ACC112 (cell line): ENCODE data around the gene KRTAP5-6.
"Not testable (repeated sequence)": the region's sequence is repeated elsewhere in the genome, so short reads cannot be mapped to it uniquely, and the experiment has no call there.

Source experiments
- H2AFZ ChIP-seq: fragments of 200-600 bp; sonication (generic); one replicate; pipeline ENCODE4 v1.6.0; 2017; ENCODE audit warnings: antibody characterized with exemption, low read length; ENCODE audit not compliant: unreplicated experiment
- H3K27ac ChIP-seq: fragments of 200-600 bp; sonication (generic); 2 replicates; pipeline ENCODE4 v1.5.1; 2014; ENCODE audit warnings: low read depth, mild to moderate bottlenecking, antibody characterized with exemption, low read length, moderate library complexity
- H3K27me3 ChIP-seq: fragments of 200-600 bp; sonication (generic); 2 replicates; pipeline ENCODE4 v1.6.1; 2014; ENCODE audit warnings: mild to moderate bottlenecking, antibody characterized with exemption, low read length, moderate library complexity, mixed read lengths; ENCODE audit not compliant: insufficient read depth
- H3K36me3 ChIP-seq: fragments of 200-600 bp; sonication (generic); 2 replicates; pipeline ENCODE4 v1.6.1; 2016; ENCODE audit warnings: mild to moderate bottlenecking, antibody characterized with exemption, low read length, moderate library complexity, mixed read lengths; ENCODE audit not compliant: insufficient read depth
- H3K4me1 ChIP-seq: fragments of 200-600 bp; sonication (generic); one replicate; pipeline ENCODE4 v1.6.1; 2016; ENCODE audit warnings: low read length, mixed read lengths; ENCODE audit not compliant: insufficient read depth, unreplicated experiment, control insufficient read depth
- H3K4me3 ChIP-seq: fragments of 200-600 bp; sonication (generic); 2 replicates; pipeline ENCODE4 v1.5.1; 2014; ENCODE audit warnings: mild to moderate bottlenecking, low read depth, low read length
- H3K79me2 ChIP-seq: fragments of 200-600 bp; sonication (generic); one replicate; pipeline ENCODE4 v1.6.0; 2016; ENCODE audit warnings: low read length; ENCODE audit not compliant: control insufficient read depth, unreplicated experiment, insufficient read depth

The KRTAP5-6 gene

GRCh38 chr11:1653541-1654387, 43.2 kb upstream of the KRTAP5-6 start:
- H2AFZ ChIP-seq = no peak overlapping the region
- no peak overlapping the region for H3K27ac ChIP-seq

GRCh38 chr11:1654388-1655167, 42.4 kb upstream of the KRTAP5-6 start:
- H3K4me3 ChIP-seq = no peak overlapping the region
- peaks cover 31% of the 10 kb centered on the region for H3K27me3 ChIP-seq
- no peaks in the 10 kb centered on the region for H3K4me1 ChIP-seq
- H3K79me2 ChIP-seq = no peaks in the 10 kb centered on the region
- no peaks in the 10 kb centered on the region for H3K36me3 ChIP-seq
- no peak overlapping the region for H2AFZ ChIP-seq
- no peak overlapping the region for H3K27ac ChIP-seq

More at GRCh38 chr11:1653541-1654387, 43.2 kb upstream of the KRTAP5-6 start:
- Histone ChIP-seq H3K4me1 (no peaks in the 10 kb centered on the region), H3K4me3 (no peak overlapping the region), H3K36me3 (no peaks in the 10 kb centered on the region), H3K79me2 (no peaks in the 10 kb centered on the region), H3K27me3 (peaks cover 28% of the 10 kb centered on the region)

GRCh38 chr11:1655168-1656060, 41.6 kb upstream of the KRTAP5-6 start:
- no peak overlapping the region for H3K4me3 ChIP-seq
- H3K4me1 ChIP-seq = no peaks in the 10 kb centered on the region
- H3K27me3 ChIP-seq = peaks cover 39% of the 10 kb centered on the region
- H3K27ac ChIP-seq = no peak overlapping the region
- H2AFZ ChIP-seq = no peak overlapping the region
- no peaks in the 10 kb centered on the region for H3K36me3 ChIP-seq
- no peaks in the 10 kb centered on the region for H3K79me2 ChIP-seq

- no peaks in the 10 kb centered on the region for H3K36me3 ChIP-seq
- H3K79me2 ChIP-seq = no peaks in the 10 kb centered on the region
- peaks cover 37% of the 10 kb centered on the region for H3K27me3 ChIP-seq
- no peaks in the 10 kb centered on the region for H3K4me1 ChIP-seq
- H3K27ac ChIP-seq = no peak overlapping the region
- no peak overlapping the region for H3K4me3 ChIP-seq
- no peak overlapping the region for H2AFZ ChIP-seq
Observed at GRCh38 chr11:1656061-1656441, 40.9 kb upstream of the KRTAP5-6 start.

GRCh38 chr11:1656670-1657069, 40.3 kb upstream of the KRTAP5-6 start:
- H3K27ac ChIP-seq = no peak overlapping the region
- no peaks in the 10 kb centered on the region for H3K36me3 ChIP-seq
- peaks cover 34% of the 10 kb centered on the region for H3K27me3 ChIP-seq
- no peak overlapping the region for H2AFZ ChIP-seq
- no peak overlapping the region for H3K4me3 ChIP-seq
- H3K4me1 ChIP-seq = no peaks in the 10 kb centered on the region
- no peaks in the 10 kb centered on the region for H3K79me2 ChIP-seq

- Histone ChIP-seq H3K4me1 (no peaks in the 10 kb centered on the region), H3K36me3 (no peaks in the 10 kb centered on the region), H3K27me3 (peaks cover 26% of the 10 kb centered on the region), H3K4me3 (no peak overlapping the region), H3K27ac (no peak overlapping the region), H3K79me2 (no peaks in the 10 kb centered on the region), H2AFZ (no peak overlapping the region)
Observed at GRCh38 chr11:1659506-1659905, 37.5 kb upstream of the KRTAP5-6 start.

- Histone ChIP-seq H3K27me3 (peaks cover 26% of the 10 kb centered on the region), H3K4me1 (no peaks in the 10 kb centered on the region), H3K4me3 (no peak overlapping the region), H2AFZ (no peak overlapping the region), H3K79me2 (no peaks in the 10 kb centered on the region), H3K36me3 (no peaks in the 10 kb centered on the region), H3K27ac (no peak overlapping the region)
Observed at GRCh38 chr11:1660111-1660867, 36.7 kb upstream of the KRTAP5-6 start.

GRCh38 chr11:1661454-1662269, 35.3 kb upstream of the KRTAP5-6 start:
- not testable (repeated sequence) for H3K27ac ChIP-seq, H3K36me3 ChIP-seq, H3K79me2 ChIP-seq, H3K4me1 ChIP-seq, H2AFZ ChIP-seq, H3K4me3 ChIP-seq
- peaks cover 13% of the 10 kb centered on the region; the same call in 1 of the 2 replicates for H3K27me3 ChIP-seq

- not testable (repeated sequence) for H3K4me3 ChIP-seq, H3K36me3 ChIP-seq, H2AFZ ChIP-seq, H3K27ac ChIP-seq, H3K4me1 ChIP-seq, H3K79me2 ChIP-seq
- peaks cover 17% of the 10 kb centered on the region; the same call in 1 of the 2 replicates for H3K27me3 ChIP-seq
Observed at GRCh38 chr11:1662699-1663283, 34.2 kb upstream of the KRTAP5-6 start.
